SK-N-SH (cell line): Measurements from ENCODE around the gene ASB5. TPM values are rescaled to one million over a fixed set of nuclear protein-coding genes. Genes with fewer than 3 reads are reported as not detected.

ENCODE experiments used
- CTCF ChIA-PET: fragments of 300-600, 350-600 bp; formaldehyde crosslinking; extraction: SDS; loops from one replicate; lab custom pipeline; 2021; lab: Yijun Ruan, JAX
- POLR2A ChIA-PET: fragments of 350-600 bp; sonication (Branson Sonifier 250); formaldehyde crosslinking; extraction: SDS; loops from one replicate; lab custom pipeline; 2020; ENCODE audit warnings: antibody characterized with exemption, inconsistent platforms; lab: Yijun Ruan, JAX
- DNase-seq: peaks from one replicate; pipeline ENCODE4 v3.0.0; 2012
- H2AFZ ChIP-seq: fragments of 200-600 bp; sonication (generic); 2 replicates; pipeline ENCODE4 v1.8.1; 2016; ENCODE audit warnings: antibody characterized with exemption, mild to moderate bottlenecking, low read depth
- H3F3A ChIP-seq: fragments of 200-600 bp; sonication (generic); replicated peaks from 2 replicates; pipeline ENCODE3; 2016; ENCODE audit warnings: antibody characterized with exemption, mild to moderate bottlenecking; ENCODE audit not compliant: insufficient read depth
- H3K27ac ChIP-seq, 2 experiments: fragments of 200-500 bp in 1 of 2; fragments of 200-600 bp in 1 of 2; sonication (Bioruptor generic) in 1 of 2; sonication (generic), shearing (Covaris generic) in 1 of 2; 2 replicates each; pipeline versions ENCODE4 v1.5.1 to v1.6.1; 2014 to 2016; ENCODE audit warnings: low read depth in 2 of 2, inconsistent platforms in 1 of 2, low read length in 1 of 2, mild to moderate bottlenecking in 1 of 2, mixed read lengths in 1 of 2
- H3K27me3 ChIP-seq: fragments of 200-600 bp; sonication (generic), shearing (Covaris generic); 2 replicates; pipeline ENCODE4 v1.6.1; 2016; ENCODE audit warnings: mixed run types; ENCODE audit not compliant: insufficient read depth
- H3K36me3 ChIP-seq, 2 experiments: fragments of 200-500 bp in 1 of 2; fragments of 200-600 bp in 1 of 2; sonication (Bioruptor generic) in 1 of 2; sonication (generic) in 1 of 2; replicated peaks in 1 of 2; 2 replicates each; pipeline versions ENCODE3 to v1.5.1; 2014 to 2016; ENCODE audit warnings: low read length in 1 of 2, mild to moderate bottlenecking in 1 of 2; ENCODE audit not compliant: insufficient read depth in 2 of 2, control insufficient read depth in 1 of 2
- H3K4me1 ChIP-seq, 2 experiments: fragments of 200-500 bp in 1 of 2; fragments of 200-600 bp in 1 of 2; sonication (Bioruptor generic) in 1 of 2; sonication (generic), shearing (Covaris generic) in 1 of 2; 2 replicates each; pipeline versions ENCODE4 v1.5.1 to v1.6.1; 2014 to 2016; ENCODE audit warnings: low read depth in 1 of 2, low read length in 1 of 2, mixed run types in 1 of 2; ENCODE audit not compliant: insufficient read depth in 2 of 2, control insufficient read depth in 1 of 2
- H3K4me2 ChIP-seq: fragments of 200-600 bp; sonication (generic), shearing (Covaris generic); 2 replicates; pipeline ENCODE4 v1.6.1; 2017; ENCODE audit warnings: mixed run types
- H3K4me3 ChIP-seq, 2 experiments: fragments of 200-500 bp in 1 of 2; fragments of 200-600 bp in 1 of 2; sonication (Bioruptor generic) in 1 of 2; sonication (generic), shearing (Covaris generic) in 1 of 2; 2 replicates each; pipeline versions ENCODE4 v1.5.1 to v1.8.1; 2014 to 2016; ENCODE audit warnings: low read depth in 2 of 2, inconsistent platforms in 1 of 2, low read length in 1 of 2, mild to moderate bottlenecking in 1 of 2, mixed read lengths in 1 of 2, moderate library complexity in 1 of 2
- H3K79me2 ChIP-seq: fragments of 200-600 bp; sonication (generic); 2 replicates; pipeline ENCODE4 v1.8.1; 2017; ENCODE audit warnings: mild to moderate bottlenecking; ENCODE audit not compliant: insufficient read depth
- H3K9ac ChIP-seq: fragments of 200-600 bp; sonication (generic); 2 replicates; pipeline ENCODE4 v1.6.1; 2017; ENCODE audit warnings: mixed run types
- H3K9me2 ChIP-seq: fragments of 200-600 bp; sonication (generic); 2 replicates; pipeline ENCODE4 v1.6.1; 2017; ENCODE audit warnings: mixed run types
- H3K9me3 ChIP-seq: fragments of 200-600 bp; sonication (generic); 2 replicates; pipeline ENCODE4 v1.6.1; 2017; ENCODE audit warnings: mixed run types, mild to moderate bottlenecking, moderate library complexity
- H4K20me1 ChIP-seq: fragments of 200-600 bp; sonication (generic); 2 replicates; pipeline ENCODE4 v1.6.1; 2017; ENCODE audit warnings: mild to moderate bottlenecking, mixed run types; ENCODE audit not compliant: insufficient read depth
- CHD2 ChIP-seq: fragments of 150-350 bp; IDR thresholded peaks from 2 replicates; pipeline ENCODE4 v1.6.1; 2018; ENCODE audit warnings: low read length; ENCODE audit not compliant: partially characterized antibody
- ELF1 ChIP-seq: IDR thresholded peaks from 2 replicates; pipeline ENCODE4 v1.4.0; 2012
- FOXM1 ChIP-seq: IDR thresholded peaks from 2 replicates; pipeline ENCODE4 v1.4.0; 2012; ENCODE audit warnings: low read depth, mild to moderate bottlenecking
- IRF3 ChIP-seq: fragments of 150-350 bp; IDR thresholded peaks from 2 replicates; pipeline ENCODE4 v1.6.1; 2016; ENCODE audit warnings: mild to moderate bottlenecking, low read depth, low read length
- MEF2A ChIP-seq: IDR thresholded peaks from 2 replicates; pipeline ENCODE4 v1.4.0; 2012; ENCODE audit warnings: low read depth, borderline replicate concordance
- NFIC ChIP-seq: IDR thresholded peaks from 2 replicates; pipeline ENCODE4 v1.4.0; 2012; ENCODE audit warnings: borderline replicate concordance
- PBX3 ChIP-seq: IDR thresholded peaks from 2 replicates; pipeline ENCODE4; 2012
- RCOR1 ChIP-seq: fragments of 150-350 bp; IDR thresholded peaks from 2 replicates; pipeline ENCODE4 v1.6.1; 2017; ENCODE audit warnings: antibody characterized with exemption, low read length
- REST ChIP-seq: IDR thresholded peaks from 2 replicates; pipeline ENCODE4 v1.6.1; 2012; ENCODE audit warnings: mild to moderate bottlenecking, low read depth, low read length, moderate library complexity
- TAF1 ChIP-seq: IDR thresholded peaks from 2 replicates; pipeline ENCODE4 v1.6.1; 2012; ENCODE audit warnings: low read depth, mild to moderate bottlenecking, low read length, moderate library complexity, borderline replicate concordance
- TEAD4 ChIP-seq: IDR thresholded peaks from 2 replicates; pipeline ENCODE4 v1.4.0; 2012; ENCODE audit warnings: mild to moderate bottlenecking, borderline replicate concordance; ENCODE audit not compliant: insufficient read depth
- WGBS: methylation state at CpG from one replicate; pipeline ENCODE4 v1.1.6; 2017; ENCODE audit warnings: low lambda C conversion rate; 5-methylcytosine and 5-hydroxymethylcytosine counted together
- polyA plus RNA-seq, 3 experiments: library from polyadenylated mRNA; depleted of rRNA; stranded (reverse); fragments of >200 nt; gene quantifications; 2 replicates each; pipeline ENCODE4 v1.2.3, GENCODE V29; 2012
- TF ChIP-seq, protein P1 (sequence below): fragments of 200-600 bp; sonication (generic); IDR thresholded peaks from 2 replicates; pipeline ENCODE4 v1.6.1; 2017; ENCODE audit warnings: antibody characterized with exemption, mild to moderate bottlenecking, moderate library complexity

Gene ASB5
- polyA plus RNA-seq, 1 of the 3 experiments (the other 2 are of a cell fraction): 0.13 TPM

- TF ChIP-seq IRF3 (no peak), ELF1 (peak; percentile 39; the same call in 1 of the 2 replicates)
These were observed 1.6 kb upstream of the ASB5 start (continued) for GRCh38 chr4:176270669-176271068.

- no peak for DNase-seq
- H3K4me2 ChIP-seq: no peak overlapping the region
- POLR2A ChIA-PET: interaction anchor here (0.6 kb wide), 1 partner anchor 75 kb away, joined by 3 read pairs; no protein-coding TSS in a partner anchor
- H3K9me2 ChIP-seq: no peaks in the 10 kb centered on the region
- H3K4me3 ChIP-seq: no peak overlapping the region
- 94% methylated on average over 2 of the region's 2 CpGs for WGBS
- H3K4me1 ChIP-seq: peaks cover 0 to 12% of the 10 kb centered on the region in 2 experiments; a peak in 2 of 4 replicates
- TF ChIP-seq MEF2A: no peak
- TF ChIP-seq CHD2: no peak
- no peak for TF ChIP-seq PBX3
- no peak for TF ChIP-seq NFIC
- no peak for TF ChIP-seq FOXM1
- TF ChIP-seq RCOR1: no peak
- no peak for TF ChIP-seq TAF1
- TF ChIP-seq, protein P1, sequence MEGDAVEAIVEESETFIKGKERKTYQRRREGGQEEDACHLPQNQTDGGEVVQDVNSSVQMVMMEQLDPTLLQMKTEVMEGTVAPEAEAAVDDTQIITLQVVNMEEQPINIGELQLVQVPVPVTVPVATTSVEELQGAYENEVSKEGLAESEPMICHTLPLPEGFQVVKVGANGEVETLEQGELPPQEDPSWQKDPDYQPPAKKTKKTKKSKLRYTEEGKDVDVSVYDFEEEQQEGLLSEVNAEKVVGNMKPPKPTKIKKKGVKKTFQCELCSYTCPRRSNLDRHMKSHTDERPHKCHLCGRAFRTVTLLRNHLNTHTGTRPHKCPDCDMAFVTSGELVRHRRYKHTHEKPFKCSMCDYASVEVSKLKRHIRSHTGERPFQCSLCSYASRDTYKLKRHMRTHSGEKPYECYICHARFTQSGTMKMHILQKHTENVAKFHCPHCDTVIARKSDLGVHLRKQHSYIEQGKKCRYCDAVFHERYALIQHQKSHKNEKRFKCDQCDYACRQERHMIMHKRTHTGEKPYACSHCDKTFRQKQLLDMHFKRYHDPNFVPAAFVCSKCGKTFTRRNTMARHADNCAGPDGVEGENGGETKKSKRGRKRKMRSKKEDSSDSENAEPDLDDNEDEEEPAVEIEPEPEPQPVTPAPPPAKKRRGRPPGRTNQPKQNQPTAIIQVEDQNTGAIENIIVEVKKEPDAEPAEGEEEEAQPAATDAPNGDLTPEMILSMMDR: no peak
- TF ChIP-seq TEAD4: no peak
- no peak for TF ChIP-seq REST
- H3K9ac ChIP-seq: no peak overlapping the region
- H3K27ac ChIP-seq: no peak overlapping the region
- no peaks in the 10 kb centered on the region for H3K36me3 ChIP-seq
- no peak overlapping the region for H2AFZ ChIP-seq
- peaks cover 18% of the 10 kb centered on the region for H3F3A ChIP-seq
- H3K27me3 ChIP-seq: no peaks in the 10 kb centered on the region
- no peaks in the 10 kb centered on the region for H3K79me2 ChIP-seq
- CTCF ChIA-PET: interaction anchor here (0.8 to 2.3 kb wide), 2 partner anchors 75 to 143 kb away, joined by 3 to 6 read pairs; no protein-coding TSS in a partner anchor
- no peaks in the 10 kb centered on the region for H3K9me3 ChIP-seq
- H4K20me1 ChIP-seq: no peaks in the 10 kb centered on the region
These were observed 3.0 kb downstream of the ASB5 start for GRCh38 chr4:176266026-176266425.
